ENCODE measurements around the gene GRK7.

GRCh38 chr3:141735176-141735575 lies 28.0 kb upstream of the GRK7 start:
- TF ChIP-seq SRF (CRISPR knock-in tag; IDR thresholded peaks at IDR 0.05) = no peak
- TF ChIP-seq CEBPG (CRISPR knock-in tag; IDR thresholded peaks at IDR 0.05) = no peak
- TF ChIP-seq CEBPG (tag; conservative IDR thresholded peaks at IDR 0.05 in 1 of 2, IDR thresholded peaks at IDR 0.05 in 1 of 2) = no peak
- TF ChIP-seq ZNF184 (CRISPR knock-in tag; IDR thresholded peaks at IDR 0.05) = no peak
- TF ChIP-seq ZNF274 (IDR thresholded peaks at IDR 0.05; ENCODE audit: borderline replicate concordance, low read depth, low read length) = no peak
- TF ChIP-seq PHB2 (IDR thresholded peaks at IDR 0.05; ENCODE audit: low read depth) = no peak
- TF ChIP-seq HNRNPH1 (optimal IDR thresholded peaks at IDR 0.05; ENCODE audit: low read depth, low read length) = no peak
- no peak for TF ChIP-seq MAX (CRISPR knock-in tag; IDR thresholded peaks at IDR 0.05)
- no peak for TF ChIP-seq CREB1 (IDR thresholded peaks at IDR 0.05)
- no peak for TF ChIP-seq CREB1 (CRISPR knock-in tag; IDR thresholded peaks at IDR 0.05)

Data from K562 (cell line).